HUDEP-2 (cell line): Measurements from ENCODE around the gene STRN3.
"Not testable (repeated sequence)": the region's sequence is repeated elsewhere in the genome, so short reads cannot be mapped to it uniquely, and the experiment has no call there.

Source experiments
- DNase-seq, 76 experiments: peaks; one replicate each; lab custom pipeline; 2025; ENCODE audit not compliant: unreplicated experiment in 76 of 76; lab: John Stamatoyannopoulos, UW

Gene STRN3

GRCh38 chr14:30925254-30925653, 100.9 kb downstream of the STRN3 start:
- DNase-seq, result no peak

- DNase-seq, result no peak
Measured at GRCh38 chr14:30921788-30922187, 104.4 kb downstream of the STRN3 start.

GRCh38 chr14:30921305-30921704, 104.9 kb downstream of the STRN3 start:
- peak in 1 of 76 experiments; percentile 10 for DNase-seq

- DNase-seq, result no peak
Measured at GRCh38 chr14:30915596-30915995, 110.6 kb downstream of the STRN3 start.

- DNase-seq, result no peak
Measured at GRCh38 chr14:30914812-30915211, 111.4 kb downstream of the STRN3 start.

- DNase-seq, result no peak
Measured at GRCh38 chr14:30908826-30909225, 117.4 kb downstream of the STRN3 start.

- peak in 7 of 76 experiments; percentile 11 to 57 (median 26) for DNase-seq
Measured at GRCh38 chr14:30907659-30908057, 118.5 kb downstream of the STRN3 start.

- peak in 4 of 76 experiments; percentile 11 to 27 (median 18) for DNase-seq
Measured at GRCh38 chr14:30906752-30907658, 119.2 kb downstream of the STRN3 start.

GRCh38 chr14:30903285-30904124, 122.7 kb downstream of the STRN3 start:
- no peak for DNase-seq

- not testable (repeated sequence) for DNase-seq
Measured at GRCh38 chr14:30897121-30897520, 129.1 kb downstream of the STRN3 start.

- no peak for DNase-seq
Measured at GRCh38 chr14:30896435-30896834, 129.7 kb downstream of the STRN3 start.

GRCh38 chr14:30894923-30895515, 131.2 kb downstream of the STRN3 start:
- DNase-seq, result no peak

- DNase-seq, result no peak
Measured at GRCh38 chr14:30893819-30894218, 132.4 kb downstream of the STRN3 start.

- no peak for DNase-seq
Measured at GRCh38 chr14:30889244-30889594, 137.0 kb downstream of the STRN3 start.

GRCh38 chr14:30888480-30889243, 137.5 kb downstream of the STRN3 start:
- DNase-seq, result no peak

- DNase-seq, result no peak
Measured at GRCh38 chr14:30885840-30886740, 140.1 kb downstream of the STRN3 start.

GRCh38 chr14:30884901-30885300, 141.3 kb downstream of the STRN3 start:
- peak in 6 of 76 experiments; percentile 8 to 32 (median 17) for DNase-seq

GRCh38 chr14:30883508-30884294, 142.5 kb downstream of the STRN3 start:
- no peak for DNase-seq

- no peak for DNase-seq
Measured at GRCh38 chr14:30882431-30882830, 143.7 kb downstream of the STRN3 start.
